Left lung (tissue), 10 donors: ENCODE measurements around the gene HJURP. TPM values are rescaled to one million over a fixed set of nuclear protein-coding genes. Genes with fewer than 3 reads are reported as not detected.

Source experiments
- ATAC-seq: fragments of 200-7000 bp; cut with Tn5 transposase; one replicate; pipeline ENCODE4 v1.9.1; 2020; ENCODE audit warnings: moderate library complexity
- DNase-seq, 4 donors: peaks; one replicate each; pipeline ENCODE4 v3.0.0-alpha.2; 2013 to 2020
- H3K27ac ChIP-seq, 2 donors: fragments of 200-600 bp; sonication (generic) in 1 of 2; one replicate each; pipeline versions ENCODE4 v1.5.0 to v1.8.0; 2020 to 2021
- H3K27me3 ChIP-seq, 2 donors: fragments of 200-600 bp; sonication (generic) in 1 of 2; one replicate each; pipeline versions ENCODE4 v1.5.0 to v1.8.0; 2020 to 2021
- H3K36me3 ChIP-seq, 2 donors: fragments of 200-600 bp; sonication (generic) in 1 of 2; one replicate each; pipeline versions ENCODE4 v1.5.0 to v1.8.0; 2020 to 2021
- H3K4me1 ChIP-seq, 2 donors: fragments of 200-600 bp; one replicate each; pipeline ENCODE4 v1.8.0; 2021
- H3K4me3 ChIP-seq, 2 donors: fragments of 200-600 bp; sonication (generic) in 1 of 2; one replicate each; pipeline versions ENCODE4 v1.5.0 to v1.8.0; 2020 to 2021; ENCODE audit warnings: mild to moderate bottlenecking in 1 of 2
- H3K9me3 ChIP-seq, 2 donors: fragments of 200-600 bp; sonication (generic) in 1 of 2; one replicate each; pipeline versions ENCODE4 v1.5.0 to v1.8.0; 2020 to 2021
- CTCF ChIP-seq, 2 donors: fragments of 200-600 bp; sonication (generic) in 1 of 2; IDR thresholded peaks; one replicate each; pipeline versions ENCODE4 v1.5.0 to v1.8.0; 2021; ENCODE audit warnings: antibody characterized with exemption in 2 of 2
- intact Hi-C, 2 donors: fragments of 100-400 bp; cut with DNase I; formaldehyde crosslinking; loops; one replicate each; pipeline versions ENCODE4 v1.11.2 to v1.14.2; 2022
- polyA plus RNA-seq, 6 donors: library from polyadenylated mRNA; unstranded; fragments of 120-200 nt; gene quantifications; one replicate each; pipeline ENCODE4 v1.2.1, GENCODE V29; 2013; ENCODE audit not compliant: insufficient read length in 6 of 6
- total RNA-seq, 2 donors: library from RNA; stranded (reverse); fragmentation: NEBNext Ultra II Directional; extraction: Animal tissue kit (Norgen Biotek cat#: 25700); gene quantifications; one replicate each; pipeline ENCODE4 v1.2.1, GENCODE V29; 2021
- donor health status: DM: no; HTN: yes; CAD: no.
- donor health status: DM: no; HTN: no; CAD: no.

HJURP gene
- total and polyA plus RNA-seq, 8 donors: 1.8 to 38.8 (median 19.2) TPM

- Histone ChIP-seq H3K4me3 (no peak overlapping the region), H3K9me3 (peaks cover 0 to 4% of the 10 kb centered on the region in 2 donors), H3K36me3 (no peaks in the 10 kb centered on the region), H3K27ac (no peak overlapping the region), H3K27me3 (no peaks in the 10 kb centered on the region), H3K4me1 (no peaks in the 10 kb centered on the region)
- DNase-seq (peak in 1 of 4 donors; percentile 49), ATAC-seq (no peak)
- no peak for TF ChIP-seq CTCF (IDR thresholded peaks at IDR 0.05)
- intact Hi-C loops: no loop called here
These were observed 34.2 kb downstream of the HJURP start for GRCh38 chr2:233819884-233820773.

GRCh38 chr2:233818639-233819621 lies 35.4 kb downstream of the HJURP start:
- no peak for TF ChIP-seq CTCF (IDR thresholded peaks at IDR 0.05)
- H3K27ac ChIP-seq: no peak overlapping the region
- ATAC-seq (no peak), DNase-seq (peak in 1 of 4 donors; percentile 59)
- intact Hi-C loops: no loop called here
- H3K9me3 ChIP-seq: peaks cover 0 to 4% of the 10 kb centered on the region in 2 donors
- no peak overlapping the region for H3K4me3 ChIP-seq
- H3K36me3 ChIP-seq: no peaks in the 10 kb centered on the region
- no peaks in the 10 kb centered on the region for H3K27me3 ChIP-seq
- H3K4me1 ChIP-seq: no peaks in the 10 kb centered on the region

GRCh38 chr2:233817995-233818638 lies 36.2 kb downstream of the HJURP start:
- Histone ChIP-seq H3K4me3 (no peak overlapping the region), H3K9me3 (peaks cover 0 to 4% of the 10 kb centered on the region in 2 donors), H3K27me3 (no peaks in the 10 kb centered on the region), H3K4me1 (no peaks in the 10 kb centered on the region), H3K36me3 (no peaks in the 10 kb centered on the region), H3K27ac (no peak overlapping the region)
- ATAC-seq (no peak), DNase-seq (no peak)
- intact Hi-C loops: no loop called here
- no peak for TF ChIP-seq CTCF (IDR thresholded peaks at IDR 0.05)

GRCh38 chr2:233817361-233817911 lies 36.9 kb downstream of the HJURP start:
- Histone ChIP-seq H3K36me3 (no peaks in the 10 kb centered on the region), H3K4me1 (no peaks in the 10 kb centered on the region), H3K27me3 (no peaks in the 10 kb centered on the region), H3K4me3 (no peak overlapping the region), H3K9me3 (peaks cover 0 to 4% of the 10 kb centered on the region in 2 donors), H3K27ac (no peak overlapping the region)
- no peak for ATAC-seq
- DNase-seq: no peak
- intact Hi-C loops: no loop called here
- TF ChIP-seq CTCF (IDR thresholded peaks at IDR 0.05): no peak
